AG09319 (cell line): ENCODE results near the gene ZFP92.

Source experiments
- DNase-seq: peaks from one replicate; pipeline ENCODE4 v3.0.0-alpha.2; 2010; ENCODE audit warnings: low read depth; ENCODE audit errors: extremely low read depth
- CTCF ChIP-seq: IDR thresholded peaks from 2 replicates; pipeline ENCODE4 v1.5.1; 2011; ENCODE audit warnings: low read depth, mild to moderate bottlenecking, inconsistent platforms, low read length, moderate library complexity

ZFP92 gene

DNA sequence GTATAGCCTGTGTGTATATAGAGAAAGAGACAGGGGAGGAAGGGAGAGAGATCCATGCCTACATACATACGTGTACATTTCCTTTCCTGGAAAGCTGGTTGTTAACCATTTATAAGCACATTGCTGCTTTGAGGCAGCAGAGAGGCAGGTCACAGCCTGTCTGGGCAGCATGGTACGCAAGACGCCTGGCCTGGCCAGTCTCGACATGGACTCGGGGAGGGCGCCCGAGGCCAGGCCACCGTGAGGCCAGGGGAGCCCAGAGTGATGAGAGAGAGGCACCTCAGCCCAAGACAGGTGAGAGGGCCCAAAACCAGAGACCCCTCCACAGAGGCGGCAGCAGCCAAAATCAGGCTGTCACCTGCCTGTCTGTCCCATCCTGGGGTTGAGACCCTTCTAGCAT, 30.7 kb downstream of the ZFP92 start:
- TF ChIP-seq CTCF = no peak
- no peak for DNase-seq

DNA sequence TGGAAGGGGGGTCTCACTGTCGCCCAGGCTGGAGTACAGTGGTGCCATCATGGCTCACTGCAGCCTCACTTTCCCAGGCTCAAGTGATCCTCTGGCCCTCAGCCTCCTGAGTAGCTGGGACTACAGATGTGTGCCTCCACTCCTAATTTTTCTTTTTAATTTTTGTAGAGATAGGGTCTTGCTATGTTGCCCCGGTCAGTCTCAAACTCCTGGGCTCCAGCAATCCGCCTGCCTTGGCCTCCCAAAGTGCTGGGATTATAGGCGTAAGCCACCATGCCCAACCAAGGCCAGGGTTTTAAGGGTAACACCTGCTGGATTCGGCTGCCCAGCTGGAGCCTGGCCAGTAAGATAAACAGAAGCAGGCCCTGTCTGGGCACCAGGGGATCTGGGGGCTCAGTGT, 31.2 kb downstream of the ZFP92 start:
- no peak for DNase-seq
- TF ChIP-seq CTCF = no peak

- no peak for TF ChIP-seq CTCF
- no peak for DNase-seq
Observed at GRCh38 chrX:153443476-153444332, 32.4 kb downstream of the ZFP92 start.

DNA sequence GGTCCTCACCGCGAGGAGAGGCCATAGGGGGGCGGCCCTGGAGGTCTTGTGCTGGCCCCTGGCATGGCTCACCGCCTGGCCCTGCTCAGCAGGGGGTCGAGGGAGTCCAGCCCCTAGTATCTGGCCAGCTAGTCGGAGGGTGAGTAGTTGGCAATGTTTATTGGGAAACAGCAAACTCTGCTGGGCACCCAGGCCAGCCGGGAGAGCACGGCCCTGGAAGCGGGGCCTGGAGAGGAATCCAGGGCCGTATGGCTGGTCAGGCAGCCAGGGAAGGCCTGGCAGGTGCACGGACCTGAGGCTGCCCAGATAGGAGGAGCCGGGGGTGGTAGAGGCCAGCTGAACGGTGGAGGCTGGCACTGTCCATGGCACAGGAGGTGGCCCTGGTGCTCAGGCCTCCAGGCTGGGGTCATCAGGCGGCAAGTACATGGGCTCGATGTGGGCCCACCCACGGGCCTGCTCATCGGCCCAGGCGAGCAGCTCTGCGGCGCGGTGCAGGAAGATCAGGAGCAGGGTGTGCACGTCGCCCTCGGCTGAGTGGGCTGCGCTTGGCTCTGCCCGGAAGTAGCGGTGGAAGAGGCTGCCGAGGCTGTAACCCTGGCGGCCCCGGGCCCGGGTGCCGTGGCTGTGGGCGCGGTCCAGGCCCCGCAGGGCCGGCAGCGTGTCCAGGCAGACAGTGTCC, 33.2 kb downstream of the ZFP92 start:
- no peak for DNase-seq
- TF ChIP-seq CTCF = no peak

DNA sequence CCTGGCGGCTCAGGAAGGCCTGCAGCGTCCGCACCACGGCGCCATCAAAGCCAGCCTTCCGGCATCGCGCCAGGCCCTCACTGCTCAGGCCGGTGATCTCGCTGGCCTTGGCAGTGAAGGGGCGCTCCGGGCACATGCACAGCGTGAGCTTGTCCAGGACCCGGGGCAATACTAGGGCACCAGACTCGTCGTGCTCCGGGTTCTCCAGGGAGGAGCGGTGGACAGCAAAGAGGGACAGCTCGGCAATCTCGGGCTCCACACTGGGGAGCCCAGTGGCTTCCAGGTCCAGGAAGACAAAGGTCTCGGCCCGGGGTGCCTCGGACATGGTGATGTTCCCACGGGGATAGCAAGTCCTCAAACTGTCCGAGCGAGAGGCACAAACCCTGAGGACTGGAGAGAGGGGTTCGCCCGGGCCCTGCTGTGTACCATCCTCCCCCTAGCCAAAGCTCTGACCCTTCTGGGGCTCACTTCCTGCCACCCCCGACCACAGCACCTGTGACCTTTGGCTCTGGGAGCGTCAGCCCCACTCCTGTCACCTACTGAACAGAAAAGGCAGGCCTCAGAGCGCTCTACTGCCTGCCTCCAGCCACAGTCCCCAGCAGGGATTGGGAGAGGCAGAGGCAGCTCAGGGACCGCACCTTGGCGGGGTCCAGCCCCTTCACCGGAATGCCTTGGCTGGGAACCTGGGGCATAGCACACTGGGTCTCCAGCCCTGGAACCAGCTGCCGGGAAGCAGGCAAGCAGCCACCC, 34.0 kb downstream of the ZFP92 start:
- DNase-seq = no peak
- TF ChIP-seq CTCF = no peak

- no peak for TF ChIP-seq CTCF
- no peak for DNase-seq
Observed at GRCh38 chrX:153445856-153446635, 34.8 kb downstream of the ZFP92 start, which contains the start of gene TREX2. TSS of gene TREX2 (minus strand) at chrX:153446056. CDS start at chrX:153445430, 626 bp downstream.
